Smooth muscle cell (in vitro differentiated cells): Measurements from ENCODE around the gene CCDC7. TPM values are rescaled to one million over a fixed set of nuclear protein-coding genes. Genes with fewer than 3 reads are reported as not detected.

Experiments used
- DNase-seq: peaks from one replicate; lab custom pipeline; 2025; ENCODE audit not compliant: unreplicated experiment; lab: John Stamatoyannopoulos, UW
- H2AFZ ChIP-seq: fragments of 200-600 bp; sonication (generic); 2 replicates; pipeline ENCODE4 v1.6.0; 2016; ENCODE audit warnings: antibody characterized with exemption, low read depth, mild to moderate bottlenecking
- H3F3A ChIP-seq: fragments of 200-600 bp; sonication (generic); 2 replicates; pipeline ENCODE4 v1.6.0; 2017; ENCODE audit warnings: antibody characterized with exemption, low read depth
- H3K27ac ChIP-seq: fragments of 200-600 bp; sonication (generic); 2 replicates; pipeline ENCODE4 v1.5.1; 2016; ENCODE audit warnings: low read depth, mild to moderate bottlenecking
- H3K27me3 ChIP-seq: fragments of 200-600 bp; sonication (generic); 2 replicates; pipeline ENCODE4 v1.6.1; 2016; ENCODE audit warnings: low read depth, mild to moderate bottlenecking
- H3K36me3 ChIP-seq: fragments of 200-600 bp; sonication (generic); 2 replicates; pipeline ENCODE4 v1.5.1; 2016; ENCODE audit warnings: low read depth
- H3K4me1 ChIP-seq: fragments of 200-600 bp; sonication (generic); 2 replicates; pipeline ENCODE4 v1.5.1; 2016; ENCODE audit warnings: low read depth
- H3K4me2 ChIP-seq: fragments of 200-600 bp; sonication (generic); 2 replicates; pipeline ENCODE4 v1.6.0; 2016; ENCODE audit warnings: mild to moderate bottlenecking
- H3K4me3 ChIP-seq: fragments of 200-600 bp; sonication (generic); 2 replicates; pipeline ENCODE4 v1.5.1; 2016; ENCODE audit warnings: mild to moderate bottlenecking
- H3K79me2 ChIP-seq: fragments of 200-600 bp; sonication (generic); 2 replicates; pipeline ENCODE4 v1.6.0; 2016; ENCODE audit warnings: low read depth, mild to moderate bottlenecking
- H3K9ac ChIP-seq: fragments of 200-600 bp; sonication (generic); 2 replicates; pipeline ENCODE4 v1.6.0; 2016; ENCODE audit warnings: low read depth
- H3K9me3 ChIP-seq: fragments of 200-600 bp; sonication (generic); replicated peaks from 2 replicates; pipeline ENCODE4 v1.5.1; 2016; ENCODE audit warnings: low read depth
- H4K20me1 ChIP-seq: fragments of 200-600 bp; sonication (generic); 2 replicates; pipeline ENCODE4 v1.6.0; 2016; ENCODE audit warnings: low read depth
- CTCF ChIP-seq: fragments of 200-600 bp; sonication (generic); IDR thresholded peaks from 2 replicates; pipeline ENCODE4 v1.5.1; 2017; ENCODE audit warnings: borderline replicate concordance, mild to moderate bottlenecking, antibody characterized with exemption; ENCODE audit not compliant: insufficient read depth, poor library complexity, severe bottlenecking
- WGBS: methylation state at CpG from one replicate; pipeline ENCODE4 v1.1.7; 2016; ENCODE audit warnings: low lambda C conversion rate; 5-methylcytosine and 5-hydroxymethylcytosine counted together
- polyA plus RNA-seq: library from polyadenylated mRNA; unstranded; fragments of >200 nt; fragmentation: Nextera tagmentation; extraction: Ambion mirVana; gene quantifications from 2 replicates; pipeline ENCODE4 v1.2.1, GENCODE V29; 2016
- total RNA-seq: library from RNA; depleted of rRNA; stranded (reverse); fragments of >200 nt; gene quantifications from 2 replicates; pipeline ENCODE4 v1.2.3, GENCODE V29; 2014

The CCDC7 gene
- total and polyA plus RNA-seq, 2 experiments from 2014 or later, result 1.5 to 4.2 TPM

- Histone ChIP-seq H3K9me3 (no peaks in the 10 kb centered on the region), H3K4me1 (no peaks in the 10 kb centered on the region), H4K20me1 (peaks cover 71% of the 10 kb centered on the region), H3K36me3 (peaks cover 85% of the 10 kb centered on the region), H3K4me2 (no peak overlapping the region), H3K9ac (no peak overlapping the region), H3K27ac (no peak overlapping the region), H3K4me3 (no peak overlapping the region), H3K79me2 (peaks cover 100% of the 10 kb centered on the region), H3F3A (peaks cover 36% of the 10 kb centered on the region), H3K27me3 (no peaks in the 10 kb centered on the region), H2AFZ (no peak overlapping the region)
- no peak for TF ChIP-seq CTCF
- 91% methylated on average over 2 of the region's 2 CpGs for WGBS
- DNase-seq, result no peak
These were observed 477.9 kb downstream of the CCDC7 start for GRCh38 chr10:32923849-32924248.

Other genes with a start within 250 kb of the CCDC7 start
- 52.1 TPM in 2 replicates for gene EPC1, start 99.0 kb upstream of the CCDC7 start, total RNA-seq
- 16.3 and 19.4 TPM in 2 replicates for gene EPC1, start 99.0 kb upstream of the CCDC7 start, polyA plus RNA-seq